ENCODE measurements around the gene AXIN2. TPM values are rescaled to one million over a fixed set of nuclear protein-coding genes. Genes with fewer than 3 reads are reported as not detected.
A peak's percentile ranks its signal among the peaks of the same experiment; 100 is the strongest.

The AXIN2 gene
- total RNA-seq = 10 to 100 TPM in 1 of 2 donors, 1 to 10 TPM in 1; 5.4 to 16.2 TPM

GRCh38 chr17:65561452-65562205, at the start of gene AXIN2:
TSS of gene AXIN2 (minus strand) at chr17:65561648. CDS start at chr17:65558620, 3,028 bp downstream.
- Histone ChIP-seq H3K27ac (peak within 1 kb of the TSS; percentile 79 to 96 (median 94)), H3K36me3 (replicated peaks in 1 of 2; ENCODE audit: insufficient read depth in 1 of 2, low read depth in 2 of 2) (no peaks in the 10 kb centered on the region), H3K4me1 (peaks cover 54% of the 10 kb centered on the region), H3K4me3 (peak within 1 kb of the TSS; percentile 88 to 94), H3K27me3 (no peaks in the 10 kb centered on the region), H3K9me3 (no peaks in the 10 kb centered on the region)
- ATAC-seq (peak; percentile 88), DNase-seq (peak; percentile 93 to 94 (median 93))
- 0 to 2% methylated on average over 16 to 50 of the region's 65 CpGs for WGBS, 2 donors
- intact Hi-C loops (cut with DNase I) = no loop called here
- TF ChIP-seq CTCF (IDR thresholded peaks at IDR 0.05) (peak in 6 of 7 experiments; percentile 11 to 71 (median 30)), POLR2A (IDR thresholded peaks at IDR 0.05) (no peak)

GRCh38 chr17:65609749-65610148, 48.3 kb upstream of the AXIN2 start:
- Histone ChIP-seq H3K36me3 (replicated peaks in 1 of 2; ENCODE audit: insufficient read depth in 1 of 2, low read depth in 2 of 2) (no peaks in the 10 kb centered on the region), H3K27me3 (no peaks in the 10 kb centered on the region), H3K9me3 (no peaks in the 10 kb centered on the region), H3K4me3 (no peak overlapping the region), H3K27ac (no peak overlapping the region), H3K4me1 (no peaks in the 10 kb centered on the region)
- ATAC-seq (no peak), DNase-seq (no peak)
- 84 to 85% methylated on average over 2 of the region's 2 CpGs for WGBS, 2 donors
- intact Hi-C loops (cut with DNase I) = no loop called here
- TF ChIP-seq POLR2A (IDR thresholded peaks at IDR 0.05) = no peak
- TF ChIP-seq CTCF (IDR thresholded peaks at IDR 0.05) = no peak

- Histone ChIP-seq H3K27me3 (no peaks in the 10 kb centered on the region), H3K36me3 (replicated peaks in 1 of 2; ENCODE audit: insufficient read depth in 1 of 2, low read depth in 2 of 2) (no peaks in the 10 kb centered on the region), H3K4me3 (no peak overlapping the region), H3K9me3 (no peaks in the 10 kb centered on the region), H3K27ac (no peak overlapping the region), H3K4me1 (no peaks in the 10 kb centered on the region)
- WGBS, 2 donors = 69 to 96% methylated on average over 2 of the region's 2 CpGs
- TF ChIP-seq POLR2A (IDR thresholded peaks at IDR 0.05) (no peak), CTCF (IDR thresholded peaks at IDR 0.05) (no peak)
- intact Hi-C loops (cut with DNase I) = no loop called here
- DNase-seq (no peak), ATAC-seq (no peak)
These were observed 47.8 kb upstream of the AXIN2 start for GRCh38 chr17:65609286-65609685.

GRCh38 chr17:65604070-65604469, 42.6 kb upstream of the AXIN2 start:
- WGBS, 2 donors = 54 to 67% methylated on average over 3 to 4 of the region's 4 CpGs
- intact Hi-C loops (cut with DNase I) = no loop called here
- TF ChIP-seq CTCF (IDR thresholded peaks at IDR 0.05) (no peak), POLR2A (IDR thresholded peaks at IDR 0.05) (no peak)
- DNase-seq (no peak), ATAC-seq (no peak)
- Histone ChIP-seq H3K4me3 (no peak overlapping the region), H3K9me3 (no peaks in the 10 kb centered on the region), H3K27ac (no peak overlapping the region), H3K4me1 (peaks cover 7% of the 10 kb centered on the region), H3K27me3 (no peaks in the 10 kb centered on the region), H3K36me3 (replicated peaks in 1 of 2; ENCODE audit: insufficient read depth in 1 of 2, low read depth in 2 of 2) (no peaks in the 10 kb centered on the region)

GRCh38 chr17:65601881-65602280, 40.4 kb upstream of the AXIN2 start:
- WGBS, 2 donors = 57 to 71% methylated on average over 2 of the region's 2 CpGs
- Histone ChIP-seq H3K4me1 (peaks cover 7% of the 10 kb centered on the region), H3K27me3 (no peaks in the 10 kb centered on the region), H3K27ac (no peak overlapping the region), H3K4me3 (no peak overlapping the region), H3K9me3 (no peaks in the 10 kb centered on the region), H3K36me3 (replicated peaks in 1 of 2; ENCODE audit: insufficient read depth in 1 of 2, low read depth in 2 of 2) (no peaks in the 10 kb centered on the region)
- TF ChIP-seq CTCF (IDR thresholded peaks at IDR 0.05) (no peak), POLR2A (IDR thresholded peaks at IDR 0.05) (no peak)
- intact Hi-C loops (cut with DNase I) = no loop called here
- no peak for DNase-seq
- ATAC-seq = no peak
